ENCODE data around the gene MACF1. TPM values are rescaled to one million over a fixed set of nuclear protein-coding genes. Genes with fewer than 3 reads are reported as not detected.
"Not testable (repeated sequence)": the region's sequence is repeated elsewhere in the genome, so short reads cannot be mapped to it uniquely, and the experiment has no call there.

MACF1 gene
- total RNA-seq, 2 donors from 2014 or later = 510 to 525 TPM

- DNase-seq = no peak
- Mint-ChIP-seq H3K36me3 (ENCODE audit: low read depth) (peaks cover 18% of the 10 kb centered on the region), H3K27ac (no peak overlapping the region), H3K4me3 (no peak overlapping the region), H3K4me1 (peaks cover 5% of the 10 kb centered on the region), H3K27me3 (no peaks in the 10 kb centered on the region)
- H3K9me3 ChIP-seq (ENCODE audit: control insufficient read depth, low read length, poor library complexity, severe bottlenecking) = no peaks in the 10 kb centered on the region
- no peak for ATAC-seq
Measured at GRCh38 chr1:39466413-39467107, 262.1 kb downstream of the MACF1 start.

- not testable (repeated sequence) for DNase-seq; H3K27ac Mint-ChIP-seq; H3K9me3 ChIP-seq (ENCODE audit: control insufficient read depth, low read length, poor library complexity, severe bottlenecking); ATAC-seq; H3K4me3 Mint-ChIP-seq; H3K4me1 Mint-ChIP-seq; H3K27me3 Mint-ChIP-seq
- peaks cover 14% of the 10 kb centered on the region for H3K36me3 Mint-ChIP-seq (ENCODE audit: low read depth)
Measured at GRCh38 chr1:39467108-39467720, 262.7 kb downstream of the MACF1 start.

GRCh38 chr1:39469150-39469549 is 264.7 kb downstream of the MACF1 start:
- no peaks in the 10 kb centered on the region for H3K9me3 ChIP-seq (ENCODE audit: control insufficient read depth, low read length, poor library complexity, severe bottlenecking)
- Mint-ChIP-seq H3K27me3 (no peaks in the 10 kb centered on the region), H3K4me1 (peaks cover 4% of the 10 kb centered on the region), H3K36me3 (ENCODE audit: low read depth) (peaks cover 16% of the 10 kb centered on the region), H3K27ac (peak overlapping the region; percentile 61), H3K4me3 (no peak overlapping the region)
- no peak for DNase-seq
- ATAC-seq = no peak

GRCh38 chr1:39470040-39470439 is 265.5 kb downstream of the MACF1 start:
- Mint-ChIP-seq H3K27me3 (no peaks in the 10 kb centered on the region), H3K4me1 (peaks cover 2% of the 10 kb centered on the region), H3K36me3 (ENCODE audit: low read depth) (peaks cover 13% of the 10 kb centered on the region), H3K4me3 (no peak overlapping the region), H3K27ac (no peak overlapping the region)
- no peaks in the 10 kb centered on the region for H3K9me3 ChIP-seq (ENCODE audit: control insufficient read depth, low read length, poor library complexity, severe bottlenecking)
- DNase-seq (no peak), ATAC-seq (no peak)

GRCh38 chr1:39472826-39473225 is 268.3 kb downstream of the MACF1 start:
- H3K36me3 Mint-ChIP-seq (ENCODE audit: low read depth) = peaks cover 16% of the 10 kb centered on the region

GRCh38 chr1:39473324-39473723 is 268.8 kb downstream of the MACF1 start:
- no peak for DNase-seq
- Mint-ChIP-seq H3K4me1 (peaks cover 2% of the 10 kb centered on the region), H3K27me3 (no peaks in the 10 kb centered on the region), H3K36me3 (ENCODE audit: low read depth) (peaks cover 16% of the 10 kb centered on the region), H3K4me3 (no peak overlapping the region), H3K27ac (peak overlapping the region; percentile 70)
- ATAC-seq = no peak
- no peaks in the 10 kb centered on the region for H3K9me3 ChIP-seq (ENCODE audit: control insufficient read depth, low read length, poor library complexity, severe bottlenecking)

More at GRCh38 chr1:39472826-39473225, 268.3 kb downstream of the MACF1 start:
- no peaks in the 10 kb centered on the region for H3K9me3 ChIP-seq (ENCODE audit: control insufficient read depth, low read length, poor library complexity, severe bottlenecking)
- no peaks in the 10 kb centered on the region for H3K27me3 Mint-ChIP-seq
- peak overlapping the region; percentile 57 for H3K27ac Mint-ChIP-seq
- no peak overlapping the region for H3K4me3 Mint-ChIP-seq
- DNase-seq (no peak), ATAC-seq (no peak)
- H3K4me1 Mint-ChIP-seq = peaks cover 2% of the 10 kb centered on the region

GRCh38 chr1:39474810-39475209 is 270.3 kb downstream of the MACF1 start:
- no peak overlapping the region for H3K4me3 Mint-ChIP-seq
- no peaks in the 10 kb centered on the region for H3K9me3 ChIP-seq (ENCODE audit: control insufficient read depth, low read length, poor library complexity, severe bottlenecking)
- H3K27me3 Mint-ChIP-seq = no peaks in the 10 kb centered on the region
- peaks cover 7% of the 10 kb centered on the region for H3K36me3 Mint-ChIP-seq (ENCODE audit: low read depth)
- DNase-seq (no peak), ATAC-seq (no peak)
- H3K27ac Mint-ChIP-seq = no peak overlapping the region
- H3K4me1 Mint-ChIP-seq = peaks cover 3% of the 10 kb centered on the region

GRCh38 chr1:39475551-39475950 is 271.1 kb downstream of the MACF1 start:
- not testable (repeated sequence) for ATAC-seq; H3K36me3 Mint-ChIP-seq (ENCODE audit: low read depth); H3K27me3 Mint-ChIP-seq; H3K4me1 Mint-ChIP-seq; H3K4me3 Mint-ChIP-seq; H3K9me3 ChIP-seq (ENCODE audit: control insufficient read depth, low read length, poor library complexity, severe bottlenecking); H3K27ac Mint-ChIP-seq; DNase-seq

GRCh38 chr1:39478126-39478915 is 273.8 kb downstream of the MACF1 start:
- H3K4me1 Mint-ChIP-seq = peaks cover 5% of the 10 kb centered on the region
- peak overlapping the region; percentile 73 for H3K27ac Mint-ChIP-seq
- no peak overlapping the region for H3K4me3 Mint-ChIP-seq
- no peak for ATAC-seq
- DNase-seq = no peak
- H3K9me3 ChIP-seq (ENCODE audit: control insufficient read depth, low read length, poor library complexity, severe bottlenecking) = no peaks in the 10 kb centered on the region
- H3K27me3 Mint-ChIP-seq = no peaks in the 10 kb centered on the region
- peaks cover 14% of the 10 kb centered on the region for H3K36me3 Mint-ChIP-seq (ENCODE audit: low read depth)

GRCh38 chr1:39481289-39481688 is 276.8 kb downstream of the MACF1 start:
- H3K4me3 Mint-ChIP-seq = no peak overlapping the region
- no peaks in the 10 kb centered on the region for H3K27me3 Mint-ChIP-seq
- peak overlapping the region; percentile 41 for H3K27ac Mint-ChIP-seq
- ATAC-seq (no peak), DNase-seq (no peak)
- peaks cover 5% of the 10 kb centered on the region for H3K4me1 Mint-ChIP-seq
- peaks cover 11% of the 10 kb centered on the region for H3K36me3 Mint-ChIP-seq (ENCODE audit: low read depth)
- H3K9me3 ChIP-seq (ENCODE audit: control insufficient read depth, low read length, poor library complexity, severe bottlenecking) = no peaks in the 10 kb centered on the region

GRCh38 chr1:39483276-39483675 is 278.8 kb downstream of the MACF1 start:
- Mint-ChIP-seq H3K27me3 (no peaks in the 10 kb centered on the region), H3K36me3 (ENCODE audit: low read depth) (peaks cover 7% of the 10 kb centered on the region), H3K4me1 (peaks cover 5% of the 10 kb centered on the region), H3K4me3 (peak overlapping the region; percentile 33), H3K27ac (no peak overlapping the region)
- DNase-seq = no peak
- no peaks in the 10 kb centered on the region for H3K9me3 ChIP-seq (ENCODE audit: control insufficient read depth, low read length, poor library complexity, severe bottlenecking)
- no peak for ATAC-seq

- H3K4me1 Mint-ChIP-seq = peaks cover 2% of the 10 kb centered on the region
- H3K27me3 Mint-ChIP-seq = no peaks in the 10 kb centered on the region
- H3K9me3 ChIP-seq (ENCODE audit: control insufficient read depth, low read length, poor library complexity, severe bottlenecking) = no peaks in the 10 kb centered on the region
- ATAC-seq (no peak), DNase-seq (no peak)
- H3K4me3 Mint-ChIP-seq = no peak overlapping the region
- no peak overlapping the region for H3K27ac Mint-ChIP-seq
- H3K36me3 Mint-ChIP-seq (ENCODE audit: low read depth) = peaks cover 7% of the 10 kb centered on the region
Measured at GRCh38 chr1:39484564-39484963, 280.1 kb downstream of the MACF1 start.

GRCh38 chr1:39485046-39485803 is 280.7 kb downstream of the MACF1 start:
- H3K27ac Mint-ChIP-seq = peak overlapping the region; percentile 27
- ATAC-seq (no peak), DNase-seq (no peak)
- H3K9me3 ChIP-seq (ENCODE audit: control insufficient read depth, low read length, poor library complexity, severe bottlenecking) = no peaks in the 10 kb centered on the region
- H3K27me3 Mint-ChIP-seq = no peaks in the 10 kb centered on the region
- no peak overlapping the region for H3K4me3 Mint-ChIP-seq
- H3K36me3 Mint-ChIP-seq (ENCODE audit: low read depth) = peaks cover 7% of the 10 kb centered on the region
- H3K4me1 Mint-ChIP-seq = peaks cover 2% of the 10 kb centered on the region

Measured in T-helper 17 cell (primary cell).